GM18526 (cell line): ENCODE measurements around the gene AHCTF1.

ENCODE experiments used
- POLR2A ChIP-seq: IDR thresholded peaks from 3 replicates; pipeline ENCODE4 v1.6.1; 2011; ENCODE audit not compliant: insufficient read length; ENCODE audit errors: extremely low read depth

The AHCTF1 gene, protein sequence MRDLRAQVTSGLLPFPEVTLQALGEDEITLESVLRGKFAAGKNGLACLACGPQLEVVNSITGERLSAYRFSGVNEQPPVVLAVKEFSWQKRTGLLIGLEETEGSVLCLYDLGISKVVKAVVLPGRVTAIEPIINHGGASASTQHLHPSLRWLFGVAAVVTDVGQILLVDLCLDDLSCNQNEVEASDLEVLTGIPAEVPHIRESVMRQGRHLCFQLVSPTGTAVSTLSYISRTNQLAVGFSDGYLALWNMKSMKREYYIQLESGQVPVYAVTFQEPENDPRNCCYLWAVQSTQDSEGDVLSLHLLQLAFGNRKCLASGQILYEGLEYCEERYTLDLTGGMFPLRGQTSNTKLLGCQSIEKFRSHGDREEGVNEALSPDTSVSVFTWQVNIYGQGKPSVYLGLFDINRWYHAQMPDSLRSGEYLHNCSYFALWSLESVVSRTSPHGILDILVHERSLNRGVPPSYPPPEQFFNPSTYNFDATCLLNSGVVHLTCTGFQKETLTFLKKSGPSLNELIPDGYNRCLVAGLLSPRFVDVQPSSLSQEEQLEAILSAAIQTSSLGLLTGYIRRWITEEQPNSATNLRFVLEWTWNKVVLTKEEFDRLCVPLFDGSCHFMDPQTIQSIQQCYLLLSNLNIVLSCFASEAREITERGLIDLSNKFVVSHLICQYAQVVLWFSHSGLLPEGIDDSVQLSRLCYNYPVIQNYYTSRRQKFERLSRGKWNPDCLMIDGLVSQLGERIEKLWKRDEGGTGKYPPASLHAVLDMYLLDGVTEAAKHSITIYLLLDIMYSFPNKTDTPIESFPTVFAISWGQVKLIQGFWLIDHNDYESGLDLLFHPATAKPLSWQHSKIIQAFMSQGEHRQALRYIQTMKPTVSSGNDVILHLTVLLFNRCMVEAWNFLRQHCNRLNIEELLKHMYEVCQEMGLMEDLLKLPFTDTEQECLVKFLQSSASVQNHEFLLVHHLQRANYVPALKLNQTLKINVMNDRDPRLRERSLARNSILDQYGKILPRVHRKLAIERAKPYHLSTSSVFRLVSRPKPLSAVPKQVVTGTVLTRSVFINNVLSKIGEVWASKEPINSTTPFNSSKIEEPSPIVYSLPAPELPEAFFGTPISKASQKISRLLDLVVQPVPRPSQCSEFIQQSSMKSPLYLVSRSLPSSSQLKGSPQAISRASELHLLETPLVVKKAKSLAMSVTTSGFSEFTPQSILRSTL (N-terminal part only)

DNA sequence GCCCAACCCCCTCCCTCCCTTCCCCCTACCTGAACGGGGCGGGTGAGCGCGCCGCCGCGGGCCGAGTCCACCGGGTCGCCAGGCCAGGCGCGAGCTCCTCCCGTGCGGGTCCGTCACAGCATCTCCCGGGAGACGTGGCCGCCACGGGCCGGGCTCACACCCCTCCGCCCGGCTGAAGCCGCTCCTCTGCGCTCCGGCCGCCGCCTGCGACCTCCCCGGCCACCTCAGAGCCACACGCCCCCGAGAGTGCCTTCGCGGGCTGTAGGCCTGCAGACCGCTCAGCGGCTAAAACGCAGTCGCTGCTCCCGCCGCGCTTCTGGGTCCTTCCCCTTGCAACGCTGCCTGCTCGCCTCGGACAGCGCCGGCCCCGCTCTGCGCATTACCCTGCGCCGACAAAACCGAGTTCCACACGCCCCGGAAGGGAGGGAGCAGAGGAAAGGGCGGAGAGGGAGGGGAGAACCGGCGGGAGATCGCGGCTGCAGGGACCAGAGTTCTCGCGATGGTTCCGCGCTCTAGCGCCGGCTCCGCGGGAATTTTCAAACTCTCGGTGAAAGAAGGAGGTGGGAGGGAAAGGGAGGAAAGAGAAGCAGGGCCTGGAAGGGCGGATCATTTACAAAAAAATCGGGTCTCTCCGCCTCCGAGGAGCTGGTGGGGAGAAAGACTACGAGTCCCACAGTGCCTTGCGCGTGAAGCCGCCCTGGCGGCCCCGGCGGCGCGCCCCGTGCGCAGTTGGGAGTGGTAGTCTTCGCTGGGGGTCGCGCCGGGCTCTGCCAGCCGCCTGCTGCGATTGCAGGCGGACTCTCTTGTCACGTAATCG, at the start of gene AHCTF1:
TSS of gene AHCTF1 (minus strand) at position 400 of the 817 bp plus-strand sequence. CDS start 13,578 bp downstream, outside the sequence.
- TF ChIP-seq POLR2A, result peak; percentile 97

DNA sequence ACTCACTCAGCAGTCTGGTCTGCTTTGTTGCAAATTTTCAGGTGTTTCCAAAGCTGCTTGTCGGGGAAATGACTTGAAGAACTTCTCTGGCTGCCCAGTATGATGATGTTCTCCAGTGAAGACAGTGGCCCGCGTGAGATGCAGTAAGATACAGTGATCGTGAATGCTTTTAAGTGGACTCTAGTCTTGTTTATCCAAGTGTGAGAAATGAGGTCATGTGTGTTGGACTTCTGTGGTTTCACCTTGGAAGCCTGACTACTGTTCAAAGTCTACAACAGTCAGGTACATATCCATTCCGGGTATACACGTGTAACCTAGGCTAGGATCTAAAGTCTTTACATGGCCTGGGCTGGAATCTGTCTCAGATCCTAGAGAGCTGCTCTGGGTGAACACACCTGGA, 47.0 kb upstream of the AHCTF1 start:
- no peak for TF ChIP-seq POLR2A

DNA sequence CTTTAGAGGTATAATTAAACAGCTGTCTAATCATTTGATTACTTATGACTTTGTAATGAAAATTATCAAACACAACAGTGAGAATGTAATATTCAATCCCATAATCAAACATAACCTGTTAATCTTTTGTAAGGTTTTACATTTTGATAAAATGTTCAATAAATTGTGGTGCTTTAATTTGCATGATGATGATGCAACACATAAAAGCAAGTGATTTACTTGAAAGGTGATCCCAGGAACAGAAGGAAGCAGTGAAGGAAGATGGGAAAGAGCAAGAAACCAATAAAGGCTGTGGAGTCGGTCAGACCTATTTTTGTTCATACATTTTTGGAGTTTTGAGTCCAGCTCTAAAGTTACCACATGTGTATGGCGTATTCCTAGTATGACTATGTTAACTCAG, 46.5 kb upstream of the AHCTF1 start:
- TF ChIP-seq POLR2A, result no peak

DNA sequence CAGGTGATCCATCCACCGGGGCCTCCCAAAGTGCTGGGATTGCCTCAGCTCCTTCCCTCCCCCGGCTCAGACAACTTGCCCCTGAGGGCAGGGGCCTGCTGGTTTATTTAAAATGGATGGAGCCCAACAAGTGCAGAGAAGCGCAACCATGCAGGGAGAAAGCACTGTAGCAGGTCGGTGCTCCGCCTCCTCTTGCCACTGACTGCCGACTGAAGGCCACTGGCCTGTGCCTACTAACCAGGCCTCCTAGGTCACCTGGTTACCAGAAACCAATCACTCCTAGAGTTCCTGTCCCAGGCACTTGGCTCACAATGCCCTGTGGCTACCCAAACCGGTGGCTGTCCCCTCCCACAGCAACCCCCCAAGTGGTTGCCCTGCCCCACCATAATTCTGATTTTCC, 40.2 kb upstream of the AHCTF1 start:
- no peak for TF ChIP-seq POLR2A

- TF ChIP-seq POLR2A, result no peak
Observed at GRCh38 chr1:246971090-246971721, 39.5 kb upstream of the AHCTF1 start.

DNA sequence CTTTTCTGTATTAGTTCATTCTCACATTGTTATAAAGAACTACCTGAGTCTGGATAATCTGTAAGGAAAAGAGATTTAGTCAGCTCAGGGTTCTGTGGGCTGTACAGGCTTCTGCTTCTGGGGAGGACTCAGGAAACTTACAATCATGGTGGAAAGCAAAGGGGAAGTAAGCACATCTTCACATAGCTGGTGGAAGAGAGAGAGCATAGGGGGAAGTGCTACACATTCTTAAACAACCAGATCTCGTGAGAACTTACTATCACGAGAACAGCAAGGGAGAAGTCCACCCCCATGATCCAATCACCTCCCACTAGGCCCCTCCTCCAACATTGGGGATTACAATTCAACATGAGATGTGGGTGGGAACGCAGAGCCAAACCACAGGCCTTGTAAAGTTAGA, 37.9 kb upstream of the AHCTF1 start:
- TF ChIP-seq POLR2A, result no peak

DNA sequence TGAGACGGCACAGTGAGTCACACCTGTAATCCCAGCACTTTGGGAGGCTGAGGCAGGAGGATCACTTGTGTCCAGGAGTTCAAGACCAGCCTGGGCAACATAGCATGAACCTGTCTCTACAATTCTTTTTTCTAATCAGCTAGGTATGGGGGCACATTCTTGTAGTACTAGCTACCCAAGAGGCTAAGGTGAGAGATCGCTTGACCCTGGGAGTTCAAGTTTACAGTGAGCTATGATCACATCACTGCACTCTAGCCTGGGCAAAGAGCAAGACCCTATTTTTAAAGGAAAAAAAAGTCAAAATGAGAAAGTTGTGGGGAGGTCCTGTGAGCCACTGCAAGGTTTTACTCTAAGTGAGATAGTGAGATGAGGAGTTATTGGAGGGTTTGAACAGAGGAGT, 34.8 kb upstream of the AHCTF1 start:
- no peak for TF ChIP-seq POLR2A

DNA sequence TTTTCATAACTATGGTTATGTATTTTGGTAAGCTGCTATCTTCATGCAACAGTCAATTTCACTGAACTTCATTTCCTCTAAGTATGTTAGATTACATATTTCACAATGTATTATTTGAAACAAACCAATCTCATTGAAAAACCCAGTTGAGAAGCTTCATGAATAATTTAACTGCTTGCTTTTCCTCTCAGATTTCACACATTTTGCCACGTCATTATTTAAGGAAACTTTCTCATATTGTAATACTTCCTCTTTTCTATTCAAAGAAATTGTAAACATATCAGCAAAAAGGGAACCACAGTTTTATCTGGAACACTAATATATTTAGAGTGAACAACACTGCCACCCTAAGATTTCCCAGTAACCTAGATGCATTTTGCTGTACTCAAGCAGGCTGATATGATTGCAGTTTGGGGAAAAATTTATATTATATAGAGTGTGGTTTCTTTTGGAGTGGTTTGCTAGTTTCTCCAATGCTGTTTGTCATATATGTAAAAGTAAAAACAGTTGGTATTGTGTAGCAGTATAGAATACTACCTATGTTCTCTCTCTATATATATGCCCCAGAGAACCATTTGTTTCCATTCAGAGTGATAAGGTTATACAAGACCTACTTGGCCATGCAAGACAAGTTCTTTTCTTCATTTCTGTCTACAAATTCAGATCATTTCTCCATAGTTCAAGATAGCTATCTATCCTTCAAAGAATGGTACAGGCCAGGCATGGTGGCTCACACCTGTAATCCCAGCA, 28.4 kb upstream of the AHCTF1 start:
- no peak for TF ChIP-seq POLR2A

DNA sequence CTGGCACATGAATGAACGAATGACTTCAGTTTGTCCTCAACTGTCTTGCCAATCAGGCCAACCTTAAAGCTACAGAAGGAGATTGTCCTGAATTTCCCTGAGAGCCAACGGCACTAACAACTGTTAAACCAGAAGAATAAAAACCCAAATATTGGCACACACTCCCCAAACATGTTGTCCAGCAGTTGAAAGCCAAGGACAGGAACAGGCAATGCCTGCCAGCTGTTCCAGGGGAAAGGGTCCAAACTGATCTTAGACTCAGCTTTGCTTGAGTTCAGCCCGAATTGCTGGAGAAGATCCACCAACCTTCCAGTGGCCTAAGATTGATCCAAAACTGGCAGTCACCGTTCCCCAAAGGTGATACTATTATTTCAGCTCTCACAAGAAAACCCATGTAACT, 22.4 kb upstream of the AHCTF1 start:
- no peak for TF ChIP-seq POLR2A

DNA sequence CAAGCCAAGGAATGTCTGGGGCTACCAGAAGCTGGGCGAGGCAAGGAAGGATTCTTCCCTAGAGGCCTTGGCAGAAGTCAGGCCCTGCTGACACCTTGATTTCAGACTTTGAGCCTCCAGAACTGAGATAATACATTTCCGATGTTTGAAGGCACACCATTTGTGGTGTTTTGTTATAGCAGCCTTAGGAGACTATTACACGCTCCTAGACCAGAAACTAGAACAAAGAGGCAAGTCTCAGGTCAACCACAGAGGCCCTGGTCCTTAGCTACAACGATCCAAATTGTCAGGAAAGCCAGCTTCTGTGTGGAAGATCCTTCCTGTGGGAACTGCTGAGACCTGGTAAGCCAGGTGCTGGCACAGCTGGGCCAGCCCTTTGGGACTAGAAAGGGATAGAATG, 19.7 kb upstream of the AHCTF1 start:
- TF ChIP-seq POLR2A, result no peak

DNA sequence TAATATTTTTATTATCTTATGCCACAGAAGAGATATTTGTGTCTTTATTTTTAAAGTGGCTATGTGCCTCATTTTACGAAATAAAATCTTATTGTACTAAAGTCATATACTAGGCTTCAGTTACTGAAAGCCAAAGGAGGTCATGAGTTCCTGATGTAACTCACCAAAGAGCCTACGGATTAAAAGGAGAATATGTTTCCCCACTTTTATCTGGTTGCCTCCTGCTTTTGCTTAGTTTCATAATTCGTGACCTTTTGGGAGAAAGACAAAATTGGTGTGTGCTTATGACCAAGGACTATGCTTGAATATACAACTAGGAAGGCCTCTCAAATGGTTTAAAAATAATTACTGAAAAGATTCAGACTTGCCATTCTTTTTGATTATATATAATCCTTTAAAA, 18.2 kb upstream of the AHCTF1 start:
- TF ChIP-seq POLR2A, result no peak

- TF ChIP-seq POLR2A, result no peak
Observed at GRCh38 chr1:246947255-246947654, 15.5 kb upstream of the AHCTF1 start.

- no peak for TF ChIP-seq POLR2A
Observed at GRCh38 chr1:246946366-246946765, 14.6 kb upstream of the AHCTF1 start.
